Glomerular visceral epithelial cell (primary cell): ENCODE data around the gene CDC25B.
A peak's percentile ranks its signal among the peaks of the same experiment; 100 is the strongest.
"Not testable (repeated sequence)": the region's sequence is repeated elsewhere in the genome, so short reads cannot be mapped to it uniquely, and the experiment has no call there.

Experiments
- DNase-seq: peaks from one replicate; pipeline ENCODE4 v3.0.0-alpha.2; 2016; ENCODE audit errors: extremely low spot score

CDC25B gene

GRCh38 chr20:3784863-3785239, 11.3 kb upstream of the CDC25B start:
- no peak for DNase-seq

GRCh38 chr20:3785240-3786125, 10.6 kb upstream of the CDC25B start:
- DNase-seq = no peak

GRCh38 chr20:3786126-3786484, 10.0 kb upstream of the CDC25B start:
- peak; percentile 64 for DNase-seq

- DNase-seq = peak; percentile 93
Measured at GRCh38 chr20:3786665-3787323, 9.3 kb upstream of the CDC25B start, which contains the start of gene CENPB. Gene CENPB (minus strand): TSS chr20:3786740. CDS start chr20:3786483, 257 bp downstream.

GRCh38 chr20:3787324-3788014, 8.6 kb upstream of the CDC25B start:
- no peak for DNase-seq

GRCh38 chr20:3788685-3789155, 7.4 kb upstream of the CDC25B start:
- DNase-seq = no peak

GRCh38 chr20:3789201-3789600, 6.9 kb upstream of the CDC25B start:
- DNase-seq = not testable (repeated sequence)

GRCh38 chr20:3794168-3794567, 1.9 kb upstream of the CDC25B start:
- not testable (repeated sequence) for DNase-seq

GRCh38 chr20:3794701-3795420, 1.2 kb upstream of the CDC25B start:
- DNase-seq = no peak

- no peak for DNase-seq
Measured at GRCh38 chr20:3796477-3797225, 541 bp downstream of the CDC25B start.

GRCh38 chr20:3797226-3797545, 1.1 kb downstream of the CDC25B start:
- DNase-seq = no peak

GRCh38 chr20:3797592-3798372, 1.7 kb downstream of the CDC25B start:
- no peak for DNase-seq

GRCh38 chr20:3798373-3798768, 2.3 kb downstream of the CDC25B start:
- no peak for DNase-seq

GRCh38 chr20:3798908-3799248, 2.8 kb downstream of the CDC25B start:
- DNase-seq = no peak

GRCh38 chr20:3800256-3800877, 4.3 kb downstream of the CDC25B start:
- DNase-seq = no peak

GRCh38 chr20:3800878-3801260, 4.8 kb downstream of the CDC25B start:
- DNase-seq = no peak

- no peak for DNase-seq
Measured at GRCh38 chr20:3801299-3801698, 5.2 kb downstream of the CDC25B start.

- no peak for DNase-seq
Measured at GRCh38 chr20:3801846-3802245, 5.7 kb downstream of the CDC25B start.

GRCh38 chr20:3802524-3803239, 6.6 kb downstream of the CDC25B start:
- no peak for DNase-seq
